ENCODE data around the gene C18orf32. TPM values are rescaled to one million over a fixed set of nuclear protein-coding genes. Genes with fewer than 3 reads are reported as not detected.

C18orf32 gene
- total RNA-seq, 6 experiments from 2014 or later = 24.8 to 41.1 (median 31.1) TPM

DNA sequence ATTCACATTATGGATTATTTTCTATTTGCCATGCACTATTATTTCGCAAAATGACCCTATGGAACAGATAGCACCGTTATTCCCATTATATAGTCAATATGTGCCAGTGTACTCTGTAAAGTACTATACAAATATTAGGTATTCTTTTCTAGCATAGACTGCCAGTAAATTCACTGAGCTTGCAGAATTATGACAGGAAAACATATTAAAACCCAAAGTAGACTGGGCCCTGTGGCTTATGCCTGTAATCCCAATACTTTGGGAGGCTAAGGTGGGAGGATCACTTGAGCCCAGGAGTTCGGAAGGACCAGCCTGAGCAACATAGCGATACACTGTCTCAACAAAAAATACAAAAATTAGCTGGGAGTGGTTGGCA, 25.4 kb downstream of the C18orf32 start:
- Histone ChIP-seq H3K27me3 (no peaks in the 10 kb centered on the region), H3K27ac (no peak overlapping the region), H3K36me3 (no peaks in the 10 kb centered on the region), H3K4me3 (no peak overlapping the region), H3K9me3 (no peaks in the 10 kb centered on the region), H3K4me1 (peaks cover 0 to 8% (median 0%) of the 10 kb centered on the region in 4 donors)
- intact Hi-C loops (cut with DNase I) = no loop called here
- TF ChIP-seq, protein P1, sequence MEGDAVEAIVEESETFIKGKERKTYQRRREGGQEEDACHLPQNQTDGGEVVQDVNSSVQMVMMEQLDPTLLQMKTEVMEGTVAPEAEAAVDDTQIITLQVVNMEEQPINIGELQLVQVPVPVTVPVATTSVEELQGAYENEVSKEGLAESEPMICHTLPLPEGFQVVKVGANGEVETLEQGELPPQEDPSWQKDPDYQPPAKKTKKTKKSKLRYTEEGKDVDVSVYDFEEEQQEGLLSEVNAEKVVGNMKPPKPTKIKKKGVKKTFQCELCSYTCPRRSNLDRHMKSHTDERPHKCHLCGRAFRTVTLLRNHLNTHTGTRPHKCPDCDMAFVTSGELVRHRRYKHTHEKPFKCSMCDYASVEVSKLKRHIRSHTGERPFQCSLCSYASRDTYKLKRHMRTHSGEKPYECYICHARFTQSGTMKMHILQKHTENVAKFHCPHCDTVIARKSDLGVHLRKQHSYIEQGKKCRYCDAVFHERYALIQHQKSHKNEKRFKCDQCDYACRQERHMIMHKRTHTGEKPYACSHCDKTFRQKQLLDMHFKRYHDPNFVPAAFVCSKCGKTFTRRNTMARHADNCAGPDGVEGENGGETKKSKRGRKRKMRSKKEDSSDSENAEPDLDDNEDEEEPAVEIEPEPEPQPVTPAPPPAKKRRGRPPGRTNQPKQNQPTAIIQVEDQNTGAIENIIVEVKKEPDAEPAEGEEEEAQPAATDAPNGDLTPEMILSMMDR (IDR thresholded peaks at IDR 0.05) = no peak
- no peak for TF ChIP-seq POLR2A (IDR thresholded peaks at IDR 0.05)
- 82% methylated on average over 4 of the region's 4 CpGs for WGBS (ENCODE audit: insufficient coverage, low coverage, low lambda C conversion rate, missing lambda C conversion rate)
- DNase-seq (no peak), ATAC-seq (no peak)

GRCh38 chr18:49460976-49461601, 25.9 kb downstream of the C18orf32 start:
- DNase-seq (no peak), ATAC-seq (peak in 1 of 4 donors; percentile 1)
- WGBS (ENCODE audit: insufficient coverage, low coverage, low lambda C conversion rate, missing lambda C conversion rate) = 60% methylated on average over 15 of the region's 19 CpGs
- TF ChIP-seq, protein P1 (IDR thresholded peaks at IDR 0.05) = no peak
- TF ChIP-seq POLR2A (IDR thresholded peaks at IDR 0.05) = no peak
- H3K27ac ChIP-seq = peak overlapping the region in 2 of 3 donors; percentile 76 to 87
- no peaks in the 10 kb centered on the region for H3K9me3 ChIP-seq
- intact Hi-C loops (cut with DNase I) = no loop called here
- H3K36me3 ChIP-seq = no peaks in the 10 kb centered on the region
- H3K4me3 ChIP-seq = peak overlapping the region; percentile 74 to 98 (median 93)
- H3K4me1 ChIP-seq = peaks cover 0 to 8% (median 0%) of the 10 kb centered on the region in 4 donors
- H3K27me3 ChIP-seq = no peaks in the 10 kb centered on the region

GRCh38 chr18:49459404-49460171, 27.4 kb downstream of the C18orf32 start:
- intact Hi-C loops (cut with DNase I) = no loop called here
- DNase-seq (no peak), ATAC-seq (peak in 2 of 4 donors; percentile 2 to 42)
- Histone ChIP-seq H3K36me3 (no peaks in the 10 kb centered on the region), H3K27me3 (no peaks in the 10 kb centered on the region), H3K27ac (peak overlapping the region; percentile 57 to 87 (median 76)), H3K9me3 (no peaks in the 10 kb centered on the region), H3K4me1 (peaks cover 0 to 8% (median 0%) of the 10 kb centered on the region in 4 donors), H3K4me3 (peak overlapping the region; percentile 74 to 98 (median 93))
- 29% methylated on average over 15 of the region's 16 CpGs for WGBS (ENCODE audit: insufficient coverage, low coverage, low lambda C conversion rate, missing lambda C conversion rate)
- no peak for TF ChIP-seq POLR2A (IDR thresholded peaks at IDR 0.05)
- TF ChIP-seq, protein P1 (IDR thresholded peaks at IDR 0.05) = no peak

GRCh38 chr18:49457616-49458015, 29.4 kb downstream of the C18orf32 start:
- DNase-seq = no peak
- intact Hi-C loops (cut with DNase I) = no loop called here

More at GRCh38 chr18:49457616-49458015, 29.4 kb downstream of the C18orf32 start:
- Histone ChIP-seq H3K27me3 (no peaks in the 10 kb centered on the region), H3K9me3 (no peaks in the 10 kb centered on the region), H3K4me1 (peaks cover 0 to 8% (median 0%) of the 10 kb centered on the region in 4 donors), H3K4me3 (no peak overlapping the region), H3K36me3 (no peaks in the 10 kb centered on the region), H3K27ac (no peak overlapping the region)
- TF ChIP-seq, protein P1 (IDR thresholded peaks at IDR 0.05) = no peak
- TF ChIP-seq POLR2A (IDR thresholded peaks at IDR 0.05) = no peak
- 94% methylated on average over 4 of the region's 4 CpGs for whole genome bisulfite sequencing (ENCODE audit: insufficient coverage, low coverage, low lambda C conversion rate, missing lambda C conversion rate)
- no peak for ATAC-seq

All from right lobe of liver (tissue), 6 donors.